ENCODE measurements around the gene BARX1.

GRCh38 chr9:93952119-93952783 is 2.9 kb downstream of the BARX1 start:
- no peak for TF ChIP-seq SUZ12 (IDR thresholded peaks at IDR 0.05)
- no peak for TF ChIP-seq CTBP1 (IDR thresholded peaks at IDR 0.05; ENCODE audit: borderline replicate concordance)
- TF ChIP-seq FOXA1 (IDR thresholded peaks at IDR 0.05), result no peak
- no peak for TF ChIP-seq SP1 (IDR thresholded peaks at IDR 0.05)
